Activated CD8-positive, alpha-beta memory T cell treated with anti-CD3 and anti-CD28 coated beads, Interleukin-2, amount 50 U/mL, for 48 hours (primary cell): Measurements from ENCODE around the gene SDF2.

Experiments
- DNase-seq: peaks from one replicate; pipeline ENCODE4 v3.0.0-alpha.2; 2020

SDF2 gene, protein sequence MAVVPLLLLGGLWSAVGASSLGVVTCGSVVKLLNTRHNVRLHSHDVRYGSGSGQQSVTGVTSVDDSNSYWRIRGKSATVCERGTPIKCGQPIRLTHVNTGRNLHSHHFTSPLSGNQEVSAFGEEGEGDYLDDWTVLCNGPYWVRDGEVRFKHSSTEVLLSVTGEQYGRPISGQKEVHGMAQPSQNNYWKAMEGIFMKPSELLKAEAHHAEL

DNA sequence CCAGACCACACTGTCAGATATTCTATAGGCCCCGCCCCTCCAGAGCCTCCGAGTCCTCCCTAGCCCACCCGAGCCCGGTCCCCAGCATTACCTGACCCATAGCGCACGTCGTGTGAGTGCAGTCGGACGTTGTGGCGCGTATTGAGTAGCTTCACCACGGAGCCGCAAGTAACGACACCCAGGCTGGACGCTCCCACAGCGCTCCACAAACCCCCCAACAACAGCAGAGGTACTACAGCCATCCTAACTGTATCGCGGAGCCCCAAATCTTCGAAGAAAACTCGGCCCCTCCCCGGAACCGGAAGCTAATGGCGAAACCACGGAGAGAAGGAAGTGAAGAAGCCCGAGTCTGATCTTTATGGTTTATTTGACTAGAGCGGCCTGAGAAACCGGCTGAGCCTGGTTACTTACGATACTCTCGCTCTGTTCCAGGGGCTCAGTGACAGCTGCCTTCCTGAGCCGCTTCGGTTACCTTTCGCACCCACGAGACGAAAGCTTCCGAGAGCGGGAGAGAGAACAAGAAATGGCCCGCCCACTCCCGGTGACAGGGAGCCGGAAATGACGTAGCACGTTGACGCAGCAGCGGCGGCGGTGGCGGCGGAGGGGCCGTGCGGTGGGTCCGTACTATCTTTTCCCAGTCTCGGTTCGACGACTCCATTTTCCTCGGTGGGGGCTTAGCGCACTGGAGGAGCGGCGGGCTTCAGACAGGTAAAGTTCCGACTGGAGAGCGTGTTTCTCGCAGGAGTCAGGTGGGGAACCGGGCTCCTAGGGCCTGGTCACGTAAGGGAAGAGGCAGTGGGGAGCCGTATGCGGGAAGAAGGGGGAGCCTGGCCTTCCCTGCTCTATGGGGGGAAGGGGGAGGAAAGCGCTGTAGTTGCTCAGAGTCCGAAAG lies at the start of gene SDF2, which contains the start of gene SUPT6H:
SDF2 (minus strand) TSS at position 272 of the 892 bp plus-strand sequence; CDS start at position 242, 30 bp downstream.
SUPT6H (plus strand) TSS at position 571 of the 892 bp plus-strand sequence. CDS start 11,197 bp downstream, outside the sequence.
- DNase-seq, result peak; percentile 99

GRCh38 chr17:28710861-28711722 lies 49.4 kb upstream of the SDF2 start:
- peak; percentile 97 for DNase-seq

DNA sequence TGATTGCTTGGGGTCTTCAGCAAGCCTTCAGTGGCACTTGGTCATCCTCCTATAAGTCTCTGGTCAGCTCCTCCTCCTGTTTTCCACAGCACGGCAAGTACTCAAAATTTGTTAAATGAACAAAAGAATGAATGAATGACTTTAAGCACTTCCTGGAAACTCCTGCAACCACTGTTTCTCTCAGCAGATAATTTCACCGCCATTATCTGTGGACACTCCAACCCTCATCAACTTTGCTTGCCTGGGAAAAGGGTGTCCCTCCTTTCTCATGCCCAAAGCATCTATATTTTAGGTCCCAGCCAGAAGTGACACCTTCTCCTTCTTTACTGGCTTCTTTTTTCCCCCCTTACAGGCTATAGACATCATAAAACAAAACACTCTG lies 45.6 kb upstream of the SDF2 start:
- no peak for DNase-seq

DNA sequence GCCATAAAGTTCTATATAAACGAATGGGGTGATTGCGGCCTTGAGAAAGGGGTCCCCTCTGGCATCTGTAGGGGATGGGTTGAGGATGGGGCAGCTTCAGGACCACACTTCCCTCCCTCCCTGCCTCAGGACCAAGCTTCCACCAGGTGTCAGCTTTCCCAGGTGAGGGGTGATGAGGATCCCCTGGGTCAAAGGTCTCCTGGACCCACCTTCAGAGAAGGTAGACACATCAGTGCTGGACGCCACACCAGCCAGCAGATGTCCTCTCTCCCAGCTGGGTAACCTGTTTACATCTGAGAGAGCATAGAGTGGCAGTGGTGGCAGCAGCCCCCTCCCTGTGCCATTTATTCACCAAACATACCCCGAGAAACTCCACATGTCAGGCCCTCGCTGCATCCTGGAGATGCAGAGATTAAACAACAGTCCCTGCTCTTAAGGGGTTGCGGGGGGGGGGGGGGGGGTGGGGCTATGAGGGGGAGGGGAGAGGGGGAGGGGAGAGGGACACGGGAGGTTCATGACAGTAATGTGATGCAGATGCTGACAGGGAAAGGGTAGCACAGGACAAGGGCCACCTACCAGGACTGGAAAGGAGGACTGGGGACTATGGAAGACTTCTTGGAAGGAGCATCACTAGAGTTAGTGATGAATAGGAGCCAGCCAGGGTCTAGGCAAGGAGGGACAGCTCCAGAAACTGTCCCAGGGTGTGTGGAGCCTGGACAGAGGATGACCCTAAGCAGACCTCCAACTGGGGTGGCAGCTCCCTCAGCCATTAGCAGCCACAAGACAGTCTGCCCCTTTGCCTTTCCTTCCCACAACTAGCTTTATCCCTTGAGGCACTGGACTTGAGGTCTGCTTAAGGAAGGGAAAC lies 45.0 kb upstream of the SDF2 start:
- DNase-seq, result no peak

DNA sequence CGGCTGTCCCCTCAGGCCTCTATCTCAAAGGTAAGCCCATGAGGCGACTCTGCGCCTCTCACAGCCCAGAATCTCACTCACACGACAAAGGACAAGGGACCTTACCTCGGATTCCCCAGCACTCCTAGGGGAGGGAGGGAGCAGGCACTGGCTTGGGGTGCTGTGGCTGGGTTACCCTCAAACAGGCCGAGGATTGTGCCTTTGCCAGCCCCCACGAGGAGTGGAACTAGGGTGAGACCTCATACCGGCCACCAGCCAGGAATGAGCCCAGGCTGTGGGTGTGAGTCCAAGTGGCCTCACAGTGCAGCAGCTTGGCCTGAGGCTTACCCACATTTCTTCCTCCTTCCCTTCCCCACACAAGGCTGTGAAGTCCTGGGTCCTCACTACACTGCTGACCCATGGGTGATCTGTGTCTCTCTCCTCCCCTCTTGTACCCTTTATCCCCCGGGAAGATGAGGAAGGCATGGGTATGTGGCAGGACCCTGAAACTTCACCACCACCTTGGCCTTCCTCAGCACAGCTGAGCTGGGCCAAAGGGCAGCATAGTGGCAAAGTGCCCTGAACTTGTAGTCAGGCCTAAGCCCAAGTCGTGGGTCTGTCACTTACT lies 44.1 kb upstream of the SDF2 start:
- no peak for DNase-seq

GRCh38 chr17:28705074-28705659 lies 43.5 kb upstream of the SDF2 start:
- DNase-seq, result no peak

DNA sequence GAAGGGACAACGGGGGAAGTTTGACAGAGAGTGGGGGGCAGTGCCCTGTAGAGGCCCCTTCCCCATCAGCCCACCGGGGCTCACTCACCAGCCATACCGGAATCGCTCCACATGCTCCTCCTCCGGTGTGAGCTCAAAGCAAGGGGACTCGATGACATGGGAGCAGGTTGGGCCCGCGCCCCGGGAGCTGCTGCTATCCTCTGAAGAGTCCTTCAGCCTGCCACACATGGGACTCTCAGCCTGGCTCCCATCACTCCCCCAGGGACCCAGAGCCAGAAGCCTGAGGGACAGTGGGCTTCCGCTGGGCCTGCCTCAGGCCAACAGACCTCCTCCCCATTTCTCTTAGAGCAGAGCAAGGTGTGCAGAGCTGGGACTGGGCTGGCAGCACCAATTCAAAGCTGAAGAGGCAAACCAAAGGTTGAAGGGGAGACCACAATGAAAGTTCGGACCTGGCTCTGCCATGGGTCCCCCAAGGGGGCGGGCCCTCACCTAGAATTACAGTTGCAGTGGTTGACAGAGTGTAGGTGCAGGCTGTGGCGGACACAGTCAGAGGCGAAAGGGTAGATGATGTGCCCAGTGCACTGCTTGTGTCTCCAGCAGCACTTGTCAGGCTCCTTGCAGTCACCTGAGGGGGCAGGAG lies 42.6 kb upstream of the SDF2 start:
- DNase-seq, result no peak

- DNase-seq, result no peak
These were observed 42.0 kb upstream of the SDF2 start for GRCh38 chr17:28703552-28704218.

- no peak for DNase-seq
These were observed 41.0 kb upstream of the SDF2 start for GRCh38 chr17:28702752-28703150.

DNA sequence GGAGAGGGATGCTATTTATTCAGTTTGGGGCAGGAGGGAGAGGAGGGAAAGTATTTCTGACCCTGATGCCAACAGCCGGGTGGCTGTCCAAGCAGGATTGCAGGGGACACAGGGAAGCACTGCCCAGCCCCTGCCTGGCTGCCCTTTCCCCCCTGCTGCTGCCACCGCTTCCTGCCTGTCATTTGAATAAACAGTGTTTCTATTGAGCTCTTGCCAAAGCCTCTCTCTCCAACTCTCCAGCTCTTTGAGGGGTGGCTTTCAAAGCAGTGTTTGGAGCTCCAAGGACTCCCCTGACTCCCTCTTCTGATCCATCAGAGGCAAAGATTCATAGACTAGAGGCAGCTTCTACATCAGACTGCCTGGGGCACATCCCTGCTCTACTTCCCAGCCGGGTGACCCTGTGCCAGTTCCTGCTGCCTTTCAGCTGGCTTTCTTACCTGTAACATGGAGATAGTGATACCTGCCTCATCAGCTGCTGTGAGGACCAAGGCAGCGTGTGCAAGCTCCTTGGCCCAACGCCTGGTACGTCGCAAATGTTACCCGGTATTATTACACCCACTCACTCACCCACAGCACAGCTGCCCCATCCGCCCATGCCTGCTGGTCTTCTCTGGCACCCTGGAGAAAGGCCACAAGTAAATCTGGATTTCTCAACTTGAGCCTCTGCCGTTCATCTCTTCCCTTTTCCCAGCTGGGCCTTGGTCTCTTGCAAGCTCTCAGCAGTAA lies 40.5 kb upstream of the SDF2 start:
- no peak for DNase-seq

DNA sequence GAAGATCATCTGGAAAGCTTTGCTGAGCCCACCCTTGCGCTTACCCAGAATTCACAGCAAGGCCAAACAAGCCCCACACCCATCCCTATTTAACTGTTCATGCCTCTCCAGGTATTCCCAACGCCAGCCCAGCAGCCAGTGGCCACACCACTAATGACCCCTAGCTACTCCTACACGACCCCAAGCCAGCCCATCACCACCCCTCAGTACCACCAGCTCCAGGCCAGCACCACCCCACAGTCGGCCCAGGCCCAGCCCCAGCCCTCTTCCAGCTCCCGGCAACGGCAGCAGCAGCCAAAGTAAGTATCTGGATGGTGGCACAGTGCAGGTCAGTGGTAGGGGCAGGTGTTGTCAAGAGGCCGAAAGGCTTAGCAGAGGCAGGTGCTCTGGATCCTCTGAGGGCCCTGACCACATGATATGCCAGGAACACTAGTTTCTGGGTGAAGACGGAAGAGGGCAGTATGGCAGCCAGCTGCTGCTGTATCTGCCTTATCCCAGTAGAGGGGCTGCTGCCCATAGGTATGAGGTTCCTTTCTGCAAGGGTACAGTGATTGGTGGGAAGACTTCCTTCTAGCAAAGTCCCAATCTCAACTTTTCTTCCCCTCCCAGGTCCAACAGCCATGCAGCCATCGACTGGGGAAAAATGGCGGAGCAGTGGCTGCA lies 39.3 kb upstream of the SDF2 start:
- DNase-seq, result no peak

GRCh38 chr17:28700278-28700677 lies 38.6 kb upstream of the SDF2 start:
- DNase-seq, result no peak

- DNase-seq, result no peak
These were observed 36.7 kb upstream of the SDF2 start for GRCh38 chr17:28698253-28698941.

GRCh38 chr17:28693869-28694268 lies 32.2 kb upstream of the SDF2 start:
- no peak for DNase-seq

DNA sequence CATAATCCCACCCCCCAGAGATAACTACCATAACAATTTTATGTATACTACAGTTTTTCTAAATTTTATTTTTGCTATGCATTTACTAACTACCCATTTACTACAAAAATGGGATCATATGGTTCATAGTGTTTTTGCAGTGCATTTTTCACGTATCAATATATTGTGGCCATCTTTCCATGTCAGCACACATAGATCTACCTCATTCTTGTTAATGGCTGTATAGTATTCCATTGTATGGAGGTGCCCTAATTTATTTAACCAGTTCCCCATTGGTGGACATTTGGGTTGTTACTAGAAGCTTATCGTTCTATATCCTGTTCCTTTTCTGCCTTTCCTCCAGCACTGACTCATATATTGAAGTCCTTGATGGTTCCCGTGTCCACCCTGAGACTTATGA lies 27.3 kb upstream of the SDF2 start:
- DNase-seq, result no peak

- no peak for DNase-seq
These were observed 26.8 kb upstream of the SDF2 start for GRCh38 chr17:28688481-28688880.

- no peak for DNase-seq
These were observed 24.6 kb upstream of the SDF2 start for GRCh38 chr17:28686296-28686695.

- DNase-seq, result no peak
These were observed 23.7 kb upstream of the SDF2 start for GRCh38 chr17:28685366-28685765.
